Caco-2 (cell line): ENCODE measurements around the gene ZFAND4. TPM values are rescaled to one million over a fixed set of nuclear protein-coding genes. Genes with fewer than 3 reads are reported as not detected.

ENCODE experiments used
- BruUV-seq: library from RNA; stranded (reverse); fragments of 400-500 nt; replicated peaks from 2 replicates; lab custom pipeline; 2021; lab: Mats Ljungman, UMichigan
- CTCF ChIA-PET: fragments of 300-600 bp; sonication (Branson Sonifier 250); formaldehyde crosslinking; loops from one replicate; lab custom pipeline; 2022; ENCODE audit warnings: antibody characterized with exemption; lab: Charles Lee
- POLR2A ChIA-PET: fragments of 300-600 bp; sonication (Branson Sonifier 250); formaldehyde crosslinking; loops from one replicate; lab custom pipeline; 2022; ENCODE audit warnings: antibody characterized with exemption; lab: Charles Lee
- DNase-seq, 2 experiments: peaks; one replicate each; pipeline versions ENCODE4 v3.0.0 to v3.0.0-alpha.2; 2020 to 2022
- H3K27me3 ChIP-seq: replicated peaks from 2 replicates; pipeline ENCODE4 v1.6.0; 2011; ENCODE audit warnings: low read length; ENCODE audit not compliant: control insufficient read depth, insufficient read depth
- H3K36me3 ChIP-seq: 2 replicates; pipeline ENCODE4 v1.5.1; 2011; ENCODE audit warnings: low read length; ENCODE audit not compliant: control insufficient read depth, insufficient read depth
- H3K4me1 ChIP-seq: fragments of 250-450 bp; sonication (Bioruptor Pico); 2 replicates; pipeline ENCODE4 v1.5.1; 2020; ENCODE audit warnings: mild to moderate bottlenecking
- H3K4me3 ChIP-seq: 2 replicates; pipeline ENCODE4 v1.5.1; 2011; ENCODE audit warnings: low read depth, mild to moderate bottlenecking, control low read depth, low read length
- H3K9me3 ChIP-seq: fragments of 250-450 bp; sonication (Bioruptor Pico); 2 replicates; pipeline ENCODE4 v1.5.1; 2020; ENCODE audit warnings: mild to moderate bottlenecking, moderate library complexity
- H3K27ac Mint-ChIP-seq: one replicate; pipeline ENCODE4 v1.8.0; 2022; ENCODE audit warnings: mixed read lengths; ENCODE audit not compliant: unreplicated experiment
- H3K27me3 Mint-ChIP-seq: one replicate; pipeline ENCODE4 v1.8.0; 2022; ENCODE audit warnings: mixed read lengths; ENCODE audit not compliant: insufficient read depth, unreplicated experiment
- H3K36me3 Mint-ChIP-seq: one replicate; pipeline ENCODE4 v1.8.0; 2022; ENCODE audit warnings: mild to moderate bottlenecking, mixed read lengths; ENCODE audit not compliant: insufficient read depth, unreplicated experiment
- H3K4me1 Mint-ChIP-seq: one replicate; pipeline ENCODE4 v1.8.0; 2022; ENCODE audit warnings: low read depth, mixed read lengths; ENCODE audit not compliant: unreplicated experiment
- H3K4me3 Mint-ChIP-seq: one replicate; pipeline ENCODE4 v1.8.0; 2022; ENCODE audit warnings: mild to moderate bottlenecking, moderate library complexity, mixed read lengths; ENCODE audit not compliant: unreplicated experiment
- H3K9me3 Mint-ChIP-seq: one replicate; pipeline ENCODE4 v1.8.0; 2022; ENCODE audit warnings: mixed read lengths; ENCODE audit not compliant: unreplicated experiment
- CTCF ChIP-seq, 2 experiments: fragments of 200-600 bp in 1 of 2; IDR thresholded peaks; 1 replicate in 1 of 2; 2 replicates in 1 of 2; pipeline versions ENCODE4 v1.5.1 to v1.8.0; 2011 to 2022; ENCODE audit warnings: antibody characterized with exemption in 1 of 2, control low read depth in 1 of 2, inconsistent platforms in 1 of 2, low read depth in 1 of 2, low read length in 1 of 2, mild to moderate bottlenecking in 1 of 2, moderate library complexity in 1 of 2; ENCODE audit not compliant: insufficient read depth in 1 of 2, severe bottlenecking in 1 of 2, unreplicated experiment in 1 of 2
- intact Hi-C: fragments of 100-400 bp; cut with micrococcal nuclease; formaldehyde crosslinking; loops from one replicate; pipeline ENCODE4 v1.10.0; 2022; ENCODE audit not compliant: unreplicated experiment
- total RNA-seq: library from RNA; stranded (reverse); gene quantifications from 2 replicates; pipeline ENCODE4 v1.2.3, GENCODE V29; 2022

The ZFAND4 gene
- total RNA-seq, 1 experiment from 2014 or later: 9.3 TPM

GRCh38 chr10:45644527-45644926 is 28.0 kb downstream of the ZFAND4 start:
- Histone ChIP-seq H3K27me3 (no peaks in the 10 kb centered on the region), H3K4me1 (no peaks in the 10 kb centered on the region), H3K4me3 (no peak overlapping the region), H3K9me3 (no peaks in the 10 kb centered on the region), H3K36me3 (no peaks in the 10 kb centered on the region)
- BruUV-seq: no TSS peak
- H3K9me3 Mint-ChIP-seq: no peaks in the 10 kb centered on the region
- no peak for DNase-seq
- ChIA-PET CTCF (no interaction called here), POLR2A (no interaction called here)
- H3K27ac Mint-ChIP-seq: no peak overlapping the region
- no peak overlapping the region for H3K4me3 Mint-ChIP-seq
- no peaks in the 10 kb centered on the region for H3K27me3 Mint-ChIP-seq
- H3K4me1 Mint-ChIP-seq: no peaks in the 10 kb centered on the region
- intact Hi-C loops: no loop called here
- no peak for TF ChIP-seq CTCF (IDR thresholded peaks at IDR 0.05; ENCODE audit: insufficient read depth in 1 of 2, low read depth in 1 of 2, low read length in 1 of 2, severe bottlenecking in 1 of 2, unreplicated experiment in 1 of 2)
- peaks cover 5% of the 10 kb centered on the region for H3K36me3 Mint-ChIP-seq

GRCh38 chr10:45640941-45641340 is 31.6 kb downstream of the ZFAND4 start:
- Mint-ChIP-seq H3K9me3 (no peaks in the 10 kb centered on the region), H3K4me1 (no peaks in the 10 kb centered on the region), H3K36me3 (no peaks in the 10 kb centered on the region), H3K4me3 (no peak overlapping the region), H3K27ac (no peak overlapping the region), H3K27me3 (no peaks in the 10 kb centered on the region)
- no peak for TF ChIP-seq CTCF (IDR thresholded peaks at IDR 0.05; ENCODE audit: insufficient read depth in 1 of 2, low read depth in 1 of 2, low read length in 1 of 2, severe bottlenecking in 1 of 2, unreplicated experiment in 1 of 2)
- no peaks in the 10 kb centered on the region for H3K27me3 ChIP-seq
- no peaks in the 10 kb centered on the region for H3K4me1 ChIP-seq
- ChIA-PET POLR2A (no interaction called here), CTCF (no interaction called here)
- no peak overlapping the region for H3K4me3 ChIP-seq
- BruUV-seq: no TSS peak
- intact Hi-C loops: loop anchor here (1.0 kb wide), 1 partner anchor 31 kb away; the partner anchor contains the start of gene ZFAND4
- no peak for DNase-seq
- no peaks in the 10 kb centered on the region for H3K9me3 ChIP-seq
- H3K36me3 ChIP-seq: no peaks in the 10 kb centered on the region

- no peak for DNase-seq
- CTCF ChIA-PET: no interaction called here
- H3K9me3 ChIP-seq: no peaks in the 10 kb centered on the region
- peaks cover 3% of the 10 kb centered on the region for H3K9me3 Mint-ChIP-seq
- H3K27me3 Mint-ChIP-seq: no peaks in the 10 kb centered on the region
- intact Hi-C loops: loop anchor here (1.0 kb wide), 1 partner anchor 32 kb away; the partner anchor contains the start of gene ZFAND4
- H3K27me3 ChIP-seq: no peaks in the 10 kb centered on the region
- H3K36me3 ChIP-seq: no peaks in the 10 kb centered on the region
- POLR2A ChIA-PET: interaction anchor here (0.5 kb wide), 1 partner anchor 21 kb away, joined by 10 read pairs; no protein-coding TSS in a partner anchor
- no peak overlapping the region for H3K4me3 Mint-ChIP-seq
- H3K27ac Mint-ChIP-seq: no peak overlapping the region
- BruUV-seq: no TSS peak
- H3K36me3 Mint-ChIP-seq: no peaks in the 10 kb centered on the region
- TF ChIP-seq CTCF (IDR thresholded peaks at IDR 0.05; ENCODE audit: insufficient read depth in 1 of 2, low read depth in 1 of 2, low read length in 1 of 2, severe bottlenecking in 1 of 2, unreplicated experiment in 1 of 2): no peak
- no peak overlapping the region for H3K4me3 ChIP-seq
- H3K4me1 ChIP-seq: no peaks in the 10 kb centered on the region
- H3K4me1 Mint-ChIP-seq: no peaks in the 10 kb centered on the region
These were observed 32.5 kb downstream of the ZFAND4 start for GRCh38 chr10:45640049-45640448.
